CD4-positive, CD25-positive, alpha-beta regulatory T cell (primary cell): Measurements from ENCODE around the gene CRHR1. TPM values are rescaled to one million over a fixed set of nuclear protein-coding genes. Genes with fewer than 3 reads are reported as not detected.

Experiments
- ATAC-seq, 2 donors: fragments of 150-1000 bp; cut with Tn5 transposase; one replicate each; pipeline ENCODE4 v1.10.0; 2021; ENCODE audit warnings: low read depth in 2 of 2, moderate number of reproducible peaks in 2 of 2, moderate library complexity in 1 of 2
- DNase-seq, 3 donors: peaks; one replicate each; pipeline versions ENCODE4 v3.0.0 to v3.0.0-alpha.2; 2012 to 2022; ENCODE audit warnings: mixed read lengths in 1 of 3
- H3K27ac ChIP-seq: one replicate; pipeline ENCODE4 v1.7.0; 2013; ENCODE audit warnings: mild to moderate bottlenecking, low read length; ENCODE audit not compliant: insufficient read depth, poor library complexity, severe bottlenecking
- H3K27me3 ChIP-seq: one replicate; pipeline ENCODE4 v1.7.0; 2013; ENCODE audit warnings: low read length; ENCODE audit not compliant: control insufficient read depth, insufficient read depth
- H3K36me3 ChIP-seq: one replicate; pipeline ENCODE4 v1.7.0; 2013; ENCODE audit warnings: mild to moderate bottlenecking, low read length, moderate library complexity; ENCODE audit not compliant: control insufficient read depth, insufficient read depth
- H3K4me1 ChIP-seq: 2 replicates; pipeline ENCODE4 v1.7.0; 2013; ENCODE audit warnings: mild to moderate bottlenecking, low read length; ENCODE audit not compliant: insufficient read depth, control insufficient read depth, poor library complexity, severe bottlenecking
- H3K4me3 ChIP-seq: one replicate; pipeline ENCODE4 v1.7.0; 2013; ENCODE audit warnings: low read depth, mild to moderate bottlenecking, low read length, moderate library complexity
- H3K9me3 ChIP-seq, 2 experiments: 1 replicate in 1 of 2; 2 replicates in 1 of 2; pipeline ENCODE4 v1.7.0; 2013; ENCODE audit warnings: low read length in 2 of 2, mild to moderate bottlenecking in 1 of 2, moderate library complexity in 1 of 2; ENCODE audit not compliant: control insufficient read depth in 2 of 2
- H3K27ac Mint-ChIP-seq, 3 donors: one replicate each; pipeline ENCODE4 v1.8.0; 2020 to 2022; ENCODE audit warnings: mild to moderate bottlenecking in 3 of 3, mixed read lengths in 3 of 3, moderate library complexity in 2 of 3
- H3K27me3 Mint-ChIP-seq: one replicate; pipeline ENCODE4 v1.8.0; 2022; ENCODE audit warnings: mild to moderate bottlenecking, mixed read lengths
- H3K36me3 Mint-ChIP-seq: one replicate; pipeline ENCODE4 v1.8.0; 2020; ENCODE audit warnings: mixed read lengths
- H3K4me1 Mint-ChIP-seq, 4 donors: one replicate each; pipeline ENCODE4 v1.8.0; 2020 to 2022; ENCODE audit warnings: mixed read lengths in 4 of 4, mild to moderate bottlenecking in 1 of 4
- H3K4me3 Mint-ChIP-seq, 4 donors: one replicate each; pipeline ENCODE4 v1.8.0; 2020 to 2022; ENCODE audit warnings: mild to moderate bottlenecking in 4 of 4, mixed read lengths in 4 of 4, moderate library complexity in 3 of 4
- H3K9me3 Mint-ChIP-seq, 7 donors: one replicate each; pipeline ENCODE4 v1.8.0; 2020 to 2022; ENCODE audit warnings: mixed read lengths in 7 of 7, mild to moderate bottlenecking in 3 of 7, moderate library complexity in 2 of 7
- polyA plus RNA-seq, 4 donors: library from polyadenylated mRNA; unstranded; fragments of 300-500 nt; fragmentation: Illumina TruSeq; gene quantifications; one replicate each; pipeline ENCODE4 v1.2.3, GENCODE V29; 2021
- total RNA-seq: library from RNA; stranded (reverse); gene quantifications from one replicate; pipeline ENCODE4 v1.2.3, GENCODE V29; 2022

The CRHR1 gene
- total and polyA plus RNA-seq, 5 donors from 2014 or later, result not detected

- ATAC-seq (no peak), DNase-seq (no peak)
- no peaks in the 10 kb centered on the region for H3K9me3 Mint-ChIP-seq
- H3K4me1 Mint-ChIP-seq, result no peaks in the 10 kb centered on the region
- H3K4me3 Mint-ChIP-seq, result no peak overlapping the region
- Histone ChIP-seq H3K36me3 (no peaks in the 10 kb centered on the region), H3K4me3 (no peak overlapping the region), H3K4me1 (no peaks in the 10 kb centered on the region), H3K27ac (no peak overlapping the region), H3K27me3 (no peaks in the 10 kb centered on the region), H3K9me3 (no peaks in the 10 kb centered on the region)
- H3K36me3 Mint-ChIP-seq, result no peaks in the 10 kb centered on the region
- H3K27ac Mint-ChIP-seq, result peak overlapping the region in 1 of 3 donors; percentile 14
- peaks cover 4% of the 10 kb centered on the region for H3K27me3 Mint-ChIP-seq
Observed at GRCh38 chr17:45841883-45842525, 57.9 kb downstream of the CRHR1 start.

DNA sequence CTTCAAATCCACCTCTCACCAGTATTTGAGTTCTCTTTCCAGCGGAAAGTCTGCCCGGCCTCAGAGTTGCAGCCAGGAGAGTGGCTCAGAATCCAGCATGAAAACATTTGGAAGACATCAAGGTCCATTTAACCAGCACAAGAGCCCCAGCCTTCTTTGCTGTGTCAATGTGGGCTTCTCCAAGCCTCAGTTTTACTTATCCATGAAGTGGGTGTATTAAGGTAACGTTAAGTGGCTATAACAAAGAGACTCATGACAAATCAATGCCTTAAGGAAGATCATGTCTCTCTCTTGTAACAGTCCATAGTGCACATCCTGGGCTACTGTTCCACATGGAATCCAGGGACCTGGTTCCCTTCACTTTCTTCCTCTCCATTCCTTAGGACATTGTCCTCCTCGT is 59.6 kb downstream of the CRHR1 start:
- Histone ChIP-seq H3K27me3 (no peaks in the 10 kb centered on the region), H3K9me3 (no peaks in the 10 kb centered on the region), H3K4me1 (no peaks in the 10 kb centered on the region), H3K27ac (no peak overlapping the region), H3K4me3 (no peak overlapping the region), H3K36me3 (no peaks in the 10 kb centered on the region)
- no peak for DNase-seq
- Mint-ChIP-seq H3K9me3 (peaks cover 0 to 3% (median 0%) of the 10 kb centered on the region in 7 donors), H3K4me3 (no peak overlapping the region), H3K27ac (no peak overlapping the region), H3K27me3 (peaks cover 4% of the 10 kb centered on the region), H3K36me3 (no peaks in the 10 kb centered on the region), H3K4me1 (no peaks in the 10 kb centered on the region)
- ATAC-seq, result no peak

- H3K9me3 Mint-ChIP-seq, result peaks cover 0 to 3% (median 0%) of the 10 kb centered on the region in 7 donors
Observed at GRCh38 chr17:45844695-45845375, 60.7 kb downstream of the CRHR1 start, which contains the start of gene SPPL2C. TSS of gene SPPL2C (plus strand) at chr17:45844881. CDS start at chr17:45844907, 26 bp downstream.

GRCh38 chr17:45845376-45846185 is 61.5 kb downstream of the CRHR1 start:
- ATAC-seq (no peak), DNase-seq (no peak)
- Histone ChIP-seq H3K36me3 (no peaks in the 10 kb centered on the region), H3K9me3 (no peaks in the 10 kb centered on the region), H3K4me1 (no peaks in the 10 kb centered on the region), H3K27me3 (no peaks in the 10 kb centered on the region), H3K27ac (no peak overlapping the region), H3K4me3 (no peak overlapping the region)
- H3K9me3 Mint-ChIP-seq, result peaks cover 0 to 3% (median 0%) of the 10 kb centered on the region in 7 donors
- H3K27me3 Mint-ChIP-seq, result peaks cover under 1% of the 10 kb centered on the region
- no peaks in the 10 kb centered on the region for H3K36me3 Mint-ChIP-seq
- H3K27ac Mint-ChIP-seq, result no peak overlapping the region
- H3K4me1 Mint-ChIP-seq, result no peaks in the 10 kb centered on the region
- H3K4me3 Mint-ChIP-seq, result no peak overlapping the region

More at GRCh38 chr17:45844695-45845375, 60.7 kb downstream of the CRHR1 start, which contains the start of gene SPPL2C:
- no peaks in the 10 kb centered on the region for H3K27me3 ChIP-seq
- no peak for DNase-seq
- no peak for ATAC-seq
- H3K27ac ChIP-seq, result no peak within 1 kb of the TSS
- H3K36me3 ChIP-seq, result no peaks in the 10 kb centered on the region
- H3K9me3 ChIP-seq, result no peaks in the 10 kb centered on the region
- Mint-ChIP-seq H3K27me3 (no peaks in the 10 kb centered on the region), H3K4me1 (no peaks in the 10 kb centered on the region), H3K36me3 (no peaks in the 10 kb centered on the region), H3K4me3 (no peak within 1 kb of the TSS), H3K27ac (no peak within 1 kb of the TSS)
- H3K4me1 ChIP-seq, result no peaks in the 10 kb centered on the region
- no peak within 1 kb of the TSS for H3K4me3 ChIP-seq

DNA sequence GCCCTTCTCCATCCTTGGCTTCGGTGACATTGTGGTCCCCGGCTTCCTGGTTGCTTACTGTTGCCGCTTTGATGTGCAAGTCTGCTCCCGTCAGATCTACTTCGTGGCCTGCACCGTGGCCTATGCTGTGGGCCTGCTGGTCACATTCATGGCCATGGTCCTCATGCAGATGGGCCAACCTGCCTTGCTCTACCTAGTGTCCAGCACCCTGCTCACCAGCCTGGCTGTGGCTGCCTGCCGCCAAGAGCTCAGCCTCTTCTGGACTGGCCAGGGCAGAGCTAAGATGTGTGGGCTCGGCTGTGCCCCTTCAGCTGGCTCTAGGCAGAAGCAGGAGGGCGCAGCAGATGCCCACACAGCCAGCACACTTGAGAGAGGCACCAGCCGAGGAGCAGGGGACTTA is 62.1 kb downstream of the CRHR1 start:
- Mint-ChIP-seq H3K4me3 (peak overlapping the region in 1 of 4 donors; percentile 2), H3K9me3 (peaks cover 0 to 3% (median 0%) of the 10 kb centered on the region in 7 donors), H3K27ac (no peak overlapping the region), H3K4me1 (no peaks in the 10 kb centered on the region), H3K27me3 (peaks cover 5% of the 10 kb centered on the region), H3K36me3 (no peaks in the 10 kb centered on the region)
- Histone ChIP-seq H3K4me1 (no peaks in the 10 kb centered on the region), H3K27me3 (no peaks in the 10 kb centered on the region), H3K27ac (no peak overlapping the region), H3K36me3 (no peaks in the 10 kb centered on the region), H3K9me3 (no peaks in the 10 kb centered on the region), H3K4me3 (no peak overlapping the region)
- no peak for ATAC-seq
- DNase-seq, result no peak

- Histone ChIP-seq H3K4me3 (no peak overlapping the region), H3K36me3 (no peaks in the 10 kb centered on the region)
- H3K4me1 Mint-ChIP-seq, result no peaks in the 10 kb centered on the region
Observed at GRCh38 chr17:45846646-45847045, 62.5 kb downstream of the CRHR1 start.

GRCh38 chr17:45847101-45847500 is 63.0 kb downstream of the CRHR1 start:
- H3K27ac ChIP-seq, result no peak overlapping the region
- H3K4me1 ChIP-seq, result no peaks in the 10 kb centered on the region
- Mint-ChIP-seq H3K27me3 (peaks cover 6% of the 10 kb centered on the region), H3K27ac (no peak overlapping the region), H3K4me1 (no peaks in the 10 kb centered on the region), H3K36me3 (no peaks in the 10 kb centered on the region), H3K9me3 (peaks cover 0 to 3% (median 0%) of the 10 kb centered on the region in 7 donors), H3K4me3 (peak overlapping the region in 1 of 4 donors; percentile 43)
- no peak for ATAC-seq
- no peak overlapping the region for H3K4me3 ChIP-seq
- no peaks in the 10 kb centered on the region for H3K36me3 ChIP-seq
- H3K9me3 ChIP-seq, result no peaks in the 10 kb centered on the region
- H3K27me3 ChIP-seq, result peaks cover 2% of the 10 kb centered on the region
- DNase-seq, result no peak

More at GRCh38 chr17:45846646-45847045, 62.5 kb downstream of the CRHR1 start:
- H3K27me3 ChIP-seq, result no peaks in the 10 kb centered on the region
- no peak overlapping the region for H3K27ac ChIP-seq
- H3K4me1 ChIP-seq, result no peaks in the 10 kb centered on the region
- Mint-ChIP-seq H3K36me3 (no peaks in the 10 kb centered on the region), H3K27me3 (peaks cover 5% of the 10 kb centered on the region), H3K4me3 (no peak overlapping the region), H3K27ac (no peak overlapping the region), H3K9me3 (peaks cover 0 to 3% (median 0%) of the 10 kb centered on the region in 7 donors)
- no peaks in the 10 kb centered on the region for H3K9me3 ChIP-seq
- ATAC-seq (no peak), DNase-seq (no peak)
